ENCODE results near the gene PKD2. TPM values are rescaled to one million over a fixed set of nuclear protein-coding genes. Genes with fewer than 3 reads are reported as not detected.

The PKD2 gene
- 51.3 and 96.7 TPM in 2 replicates for total RNA-seq (2012; rRNA removed)
- 37.3 and 43.8 TPM in 2 replicates for polyA plus RNA-seq (2012; rRNA removed)
- polyA plus RNA-seq (2012; cell fraction: cytosol; rRNA removed) = 6.0 and 7.7 TPM in 2 replicates
- polyA plus RNA-seq (2012; cell fraction: nucleus; rRNA removed; ENCODE audit: low replicate concordance) = 11.8 and 68.7 TPM in 2 replicates
- Bru-seq, nascent RNA = percentile 92 among the genes with signal in this experiment
- BruChase-seq, experiment 1, labeled RNA remaining after a 6-hour chase = percentile 92 among the genes with signal in this experiment
- percentile 90 among the genes with signal in this experiment for BruChase-seq, experiment 2, labeled RNA remaining after a 2-hour chase
- long read RNA-seq, full-length matches to known transcripts = 40 of 65 reads
- long read RNA-seq, partial matches to known transcripts = 16 of 65 reads
- long read RNA-seq, other reads (novel, unspliced or antisense) = 9 of 65 reads

DNA sequence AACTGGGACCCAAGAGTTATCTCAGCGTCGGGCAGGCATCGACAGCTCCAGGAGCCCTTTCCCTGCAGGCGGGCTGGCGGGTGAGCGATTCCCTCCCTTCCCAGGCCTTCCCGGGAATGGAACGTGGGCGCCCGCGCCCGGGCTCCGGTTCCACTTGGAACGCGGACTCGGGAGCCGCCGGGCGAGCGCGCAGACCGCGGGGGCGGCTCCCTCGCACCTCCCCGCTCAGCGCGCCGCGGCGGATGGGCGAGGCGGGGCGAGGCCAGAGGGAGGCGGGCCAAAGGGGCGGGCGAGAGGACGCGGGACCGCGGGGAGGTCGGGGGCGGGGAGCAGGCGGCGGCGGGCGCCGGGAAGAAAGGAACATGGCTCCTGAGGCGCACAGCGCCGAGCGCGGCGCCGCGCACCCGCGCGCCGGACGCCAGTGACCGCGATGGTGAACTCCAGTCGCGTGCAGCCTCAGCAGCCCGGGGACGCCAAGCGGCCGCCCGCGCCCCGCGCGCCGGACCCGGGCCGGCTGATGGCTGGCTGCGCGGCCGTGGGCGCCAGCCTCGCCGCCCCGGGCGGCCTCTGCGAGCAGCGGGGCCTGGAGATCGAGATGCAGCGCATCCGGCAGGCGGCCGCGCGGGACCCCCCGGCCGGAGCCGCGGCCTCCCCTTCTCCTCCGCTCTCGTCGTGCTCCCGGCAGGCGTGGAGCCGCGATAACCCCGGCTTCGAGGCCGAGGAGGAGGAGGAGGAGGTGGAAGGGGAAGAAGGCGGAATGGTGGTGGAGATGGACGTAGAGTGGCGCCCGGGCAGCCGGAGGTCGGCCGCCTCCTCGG lies at the start of gene PKD2:
TSS of gene PKD2 (plus strand) at position 332 of the 818 bp plus-strand sequence. CDS start at position 431, 99 bp downstream.
- Histone ChIP-seq H3K79me1 (ENCODE audit: low read depth in 1 of 2, low read length in 2 of 2) (peaks cover 10 to 24% of the 10 kb centered on the region in 2 experiments; a peak in 3 of 4 replicates), H4K8ac (ENCODE audit: low read depth in 2 of 2, low read length in 2 of 2) (peak within 1 kb of the TSS; percentile 18 to 79; a peak in 2 of 4 replicates), H3K27me3 (ENCODE audit: control insufficient read depth, insufficient read depth, low read length) (no peaks in the 10 kb centered on the region), H2BK20ac (ENCODE audit: low read depth, low read length) (peak within 1 kb of the TSS; percentile 26; the same call in 1 of the 2 replicates), H2AK5ac (ENCODE audit: low read depth, low read length) (peak within 1 kb of the TSS; percentile 72; the same call in 1 of the 2 replicates), H3K9me1 (ENCODE audit: insufficient read depth, low read length) (peaks cover 3% of the 10 kb centered on the region; the same call in 1 of the 2 replicates), H3K9ac (ENCODE audit: low read depth, low read length) (peak within 1 kb of the TSS; percentile 85), H2BK120ac (ENCODE audit: low read depth, low read length) (peak within 1 kb of the TSS; percentile 88), H3K4me2 (ENCODE audit: low read depth, low read length) (peak within 1 kb of the TSS; percentile 94), H3K23ac (ENCODE audit: low read depth, low read length) (peak within 1 kb of the TSS; percentile 93; the same call in 1 of the 2 replicates), H3K27ac (ENCODE audit: insufficient read depth, low read length) (peak within 1 kb of the TSS; percentile 85), H3K18ac (ENCODE audit: low read depth, low read length) (no peak within 1 kb of the TSS; the same call in 1 of the 2 replicates), H2AFZ (replicated peaks; ENCODE audit: low read length, poor library complexity) (peak within 1 kb of the TSS; percentile 94), H3K14ac (replicated peaks; ENCODE audit: low read depth, low read length) (peak within 1 kb of the TSS; percentile 72), H2AK9ac (replicated peaks; ENCODE audit: low read depth, low read length, poor library complexity) (peak within 1 kb of the TSS; percentile 86), H4K91ac (ENCODE audit: insufficient read depth, low read depth, low read length) (peak within 1 kb of the TSS; percentile 55), H3K4me1 (ENCODE audit: control insufficient read depth, insufficient read depth, low read length) (peaks cover 13% of the 10 kb centered on the region; the same call in 1 of the 2 replicates), H4K5ac (ENCODE audit: low read depth, low read length) (peak within 1 kb of the TSS; percentile 51; the same call in 1 of the 2 replicates), H3K9me3 (ENCODE audit: control insufficient read depth, insufficient read depth, low read length) (no peaks in the 10 kb centered on the region), H3K56ac (ENCODE audit: extremely low read depth, insufficient read depth, low read length) (peak within 1 kb of the TSS; percentile 79; the same call in 1 of the 2 replicates), H2BK15ac (ENCODE audit: low read depth, low read length) (peak within 1 kb of the TSS; percentile 34; the same call in 1 of the 3 replicates), H4K20me1 (ENCODE audit: insufficient read depth, low read length) (peaks cover 20% of the 10 kb centered on the region), H3K4ac (ENCODE audit: low read depth, low read length) (peak within 1 kb of the TSS; percentile 86), H3K36me3 (ENCODE audit: control insufficient read depth, insufficient read depth, low read length) (no peaks in the 10 kb centered on the region), H3K4me3 (ENCODE audit: insufficient read depth, low read depth, low read length) (peak within 1 kb of the TSS; percentile 93), H2BK5ac (ENCODE audit: low read depth, low read length, poor library complexity, severe bottlenecking) (peak within 1 kb of the TSS; percentile 39)
- in situ Hi-C loops (cut with MboI; ENCODE audit: low sequenced_read_pairs) (no loop called here), intact Hi-C loops (cut with micrococcal nuclease) (loop anchor here (5.0 kb wide), 1 partner anchor 35 kb away; no protein-coding TSS in a partner anchor), dilution Hi-C loops (cut with HindIII; ENCODE audit: low sequenced_read_pairs, unreplicated experiment) (no loop called here)
- no TSS peak for BruUV-seq (replicated peaks)
- peak; percentile 91 for ATAC-seq (ENCODE audit: low read depth)
- peak; percentile 61; the same call in 1 of the 2 replicates for TF ChIP-seq POLR2A (IDR thresholded peaks at IDR 0.05; ENCODE audit: low read depth, low read length)
- peak; percentile 55; the same call in 1 of the 2 replicates for TF ChIP-seq BHLHE40 (IDR thresholded peaks at IDR 0.05; ENCODE audit: low read depth, low read length)
- no peak for TF ChIP-seq CTCF (conservative IDR thresholded peaks at IDR 0.05; ENCODE audit: low read depth, low read length)
- TF ChIP-seq, protein P1, sequence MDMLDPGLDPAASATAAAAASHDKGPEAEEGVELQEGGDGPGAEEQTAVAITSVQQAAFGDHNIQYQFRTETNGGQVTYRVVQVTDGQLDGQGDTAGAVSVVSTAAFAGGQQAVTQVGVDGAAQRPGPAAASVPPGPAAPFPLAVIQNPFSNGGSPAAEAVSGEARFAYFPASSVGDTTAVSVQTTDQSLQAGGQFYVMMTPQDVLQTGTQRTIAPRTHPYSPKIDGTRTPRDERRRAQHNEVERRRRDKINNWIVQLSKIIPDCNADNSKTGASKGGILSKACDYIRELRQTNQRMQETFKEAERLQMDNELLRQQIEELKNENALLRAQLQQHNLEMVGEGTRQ (IDR thresholded peaks at IDR 0.05; ENCODE audit: low read depth, low read length) = no peak
- TF ChIP-seq, protein P2, sequence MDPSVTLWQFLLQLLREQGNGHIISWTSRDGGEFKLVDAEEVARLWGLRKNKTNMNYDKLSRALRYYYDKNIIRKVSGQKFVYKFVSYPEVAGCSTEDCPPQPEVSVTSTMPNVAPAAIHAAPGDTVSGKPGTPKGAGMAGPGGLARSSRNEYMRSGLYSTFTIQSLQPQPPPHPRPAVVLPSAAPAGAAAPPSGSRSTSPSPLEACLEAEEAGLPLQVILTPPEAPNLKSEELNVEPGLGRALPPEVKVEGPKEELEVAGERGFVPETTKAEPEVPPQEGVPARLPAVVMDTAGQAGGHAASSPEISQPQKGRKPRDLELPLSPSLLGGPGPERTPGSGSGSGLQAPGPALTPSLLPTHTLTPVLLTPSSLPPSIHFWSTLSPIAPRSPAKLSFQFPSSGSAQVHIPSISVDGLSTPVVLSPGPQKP (IDR thresholded peaks at IDR 0.05; ENCODE audit: borderline replicate concordance, low read depth, low read length) = no peak
- TF ChIP-seq MAZ (IDR thresholded peaks at IDR 0.05; ENCODE audit: borderline replicate concordance, low read depth, low read length) = peak; percentile 64
- TF ChIP-seq CEBPB (IDR thresholded peaks at IDR 0.05; ENCODE audit: low read depth, low read length) = no peak
- TF ChIP-seq RAD21 (IDR thresholded peaks at IDR 0.05; ENCODE audit: low read length) = no peak
- 0% methylated on average over 36 of the region's 116 CpGs; no CpG with 5 or more reads in 1 of the 2 experiments for WGBS, 2 experiments (ENCODE audit: extremely low coverage in 2 of 2, insufficient read length in 1 of 2)
- peak; percentile 65 for DNase-seq
- ChIA-PET POLR2A (ENCODE audit: unreplicated experiment) (interaction anchor here (0.6 kb wide), 1 partner anchor 478 kb away, joined by 3 read pairs; the partner anchor contains the start of gene SPARCL1), CTCF (no interaction called here)

Measured in IMR-90 (cell line).